HEK293 (cell line): ENCODE measurements around the gene LDLRAP1.

Experiments used
- CTCF ChIP-seq: fragments of 450-650 bp; formaldehyde crosslinking; IDR thresholded peaks from 2 replicates; pipeline ENCODE4 v1.5.1; 2016; ENCODE audit warnings: missing biosample characterization, missing genetic modification characterization
- EGR2 ChIP-seq: fragments of 450-650 bp; formaldehyde crosslinking; IDR thresholded peaks from 2 replicates; pipeline ENCODE4 v1.5.1; 2016; ENCODE audit warnings: low read depth, missing biosample characterization, missing genetic modification characterization
- ELK4 ChIP-seq: IDR thresholded peaks from 2 replicates; pipeline ENCODE4 v1.6.1; 2011; ENCODE audit warnings: mild to moderate bottlenecking, low read depth, low read length, borderline replicate concordance
- KLF10 ChIP-seq: fragments of 450-650 bp; IDR thresholded peaks from 2 replicates; pipeline ENCODE4 v1.5.1; 2018; ENCODE audit warnings: missing biosample characterization, mild to moderate bottlenecking, missing genetic modification characterization
- KLF8 ChIP-seq: fragments of 450-650 bp; formaldehyde crosslinking; IDR thresholded peaks from 2 replicates; pipeline ENCODE4 v1.5.1; 2016; ENCODE audit warnings: missing biosample characterization, missing genetic modification characterization
- REST ChIP-seq: fragments of 450-650 bp; formaldehyde crosslinking; IDR thresholded peaks from 2 replicates; pipeline ENCODE4 v1.5.1; 2016; ENCODE audit warnings: missing biosample characterization, missing genetic modification characterization
- SETDB1 ChIP-seq: IDR thresholded peaks from one replicate; pipeline ENCODE4 v1.6.1; 2017; ENCODE audit warnings: mild to moderate bottlenecking, low read length, moderate library complexity, mixed read lengths; ENCODE audit not compliant: insufficient read length
- ZBTB11 ChIP-seq: fragments of 450-650 bp; formaldehyde crosslinking; conservative IDR thresholded peaks from 2 replicates; pipeline ENCODE4 v1.5.1; 2016; ENCODE audit warnings: low read depth, missing biosample characterization, missing genetic modification characterization
- ZBTB49 ChIP-seq: fragments of 450-650 bp; formaldehyde crosslinking; IDR thresholded peaks from 2 replicates; pipeline ENCODE4 v1.5.1; 2016; ENCODE audit warnings: missing biosample characterization, missing genetic modification characterization, low read depth
- ZNF133 ChIP-seq: fragments of 450-650 bp; formaldehyde crosslinking; IDR thresholded peaks from 2 replicates; pipeline ENCODE4 v1.5.1; 2016; ENCODE audit warnings: missing biosample characterization, missing genetic modification characterization
- ZNF169 ChIP-seq: fragments of 450-650 bp; formaldehyde crosslinking; IDR thresholded peaks from 2 replicates; pipeline ENCODE4 v1.5.1; 2016; ENCODE audit warnings: missing biosample characterization, missing genetic modification characterization
- ZNF223 ChIP-seq: fragments of 450-650 bp; formaldehyde crosslinking; IDR thresholded peaks from 2 replicates; pipeline ENCODE4 v1.5.1; 2016; ENCODE audit warnings: missing biosample characterization, missing genetic modification characterization
- ZNF558 ChIP-seq: fragments of 450-650 bp; formaldehyde crosslinking; IDR thresholded peaks from 2 replicates; pipeline ENCODE4 v1.5.1; 2016; ENCODE audit warnings: missing biosample characterization, missing genetic modification characterization

- TF ChIP-seq ZNF558 (tag by site-specific recombination) (no peak), CTCF (no peak), ZNF223 (tag by site-specific recombination) (no peak), REST (tag by site-specific recombination) (no peak), ZNF169 (no peak), ZBTB11 (tag by site-specific recombination) (no peak), SETDB1 (no peak), KLF10 (tag by site-specific recombination) (no peak), ZNF133 (tag by site-specific recombination) (peak; percentile 99), ELK4 (no peak), EGR2 (tag by site-specific recombination) (no peak), KLF8 (tag by site-specific recombination) (no peak), ZBTB49 (tag by site-specific recombination) (no peak)
These were observed 40.3 kb downstream of the LDLRAP1 start for GRCh38 chr1:25583519-25584370.
